Fibroblast of skin of back (primary cell): ENCODE results near the gene KCNK1.
"Not testable (repeated sequence)": the region's sequence is repeated elsewhere in the genome, so short reads cannot be mapped to it uniquely, and the experiment has no call there.

Experiments used
- DNase-seq: peaks from one replicate; pipeline ENCODE4 v3.0.0-alpha.2; 2013

KCNK1 gene

DNA sequence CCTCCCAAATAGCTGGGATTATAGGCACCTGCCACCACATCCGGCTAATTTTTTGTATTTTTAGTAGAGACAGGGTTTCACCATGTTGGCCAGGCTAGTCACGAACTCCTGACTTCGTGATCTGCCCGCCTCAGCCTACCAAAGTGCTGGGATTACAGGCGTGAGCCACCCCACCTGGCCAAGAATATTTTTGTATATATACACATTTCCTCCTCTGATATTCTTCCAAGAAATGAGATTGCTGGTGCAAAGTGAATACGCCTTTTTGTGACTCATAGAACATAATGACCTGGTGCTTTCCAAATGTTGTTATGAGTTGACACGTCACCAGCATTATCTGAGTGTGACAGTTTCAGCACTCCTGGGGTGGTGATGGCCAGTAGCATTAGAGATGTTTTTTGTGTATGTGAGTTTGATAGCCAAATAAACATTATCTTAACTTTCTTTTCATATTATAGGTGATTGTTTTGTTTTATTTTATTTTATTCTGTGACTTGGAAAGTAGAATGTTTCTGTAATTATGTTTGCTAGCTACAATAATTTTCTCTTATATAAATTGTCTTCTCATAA, 54.9 kb downstream of the KCNK1 start:
- no peak for DNase-seq

DNA sequence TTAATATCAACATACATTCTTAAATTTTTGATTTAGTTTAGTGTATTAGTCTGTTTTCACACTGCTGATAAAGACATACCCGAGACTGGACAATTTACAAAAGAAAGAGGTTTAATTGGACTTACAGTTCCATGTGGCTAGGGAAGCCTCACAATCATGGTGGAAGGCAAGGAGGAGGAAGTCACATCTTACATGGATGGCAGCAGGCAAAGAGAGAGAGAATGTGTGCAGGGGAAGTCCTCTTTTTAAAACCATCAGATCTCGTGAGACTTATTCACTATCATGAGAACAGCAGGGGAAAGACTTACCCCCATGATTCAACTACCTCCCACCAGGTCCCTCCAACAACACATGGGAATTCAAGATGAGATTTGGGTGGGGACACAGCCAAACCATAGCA, 56.5 kb downstream of the KCNK1 start:
- DNase-seq = not testable (repeated sequence)

DNA sequence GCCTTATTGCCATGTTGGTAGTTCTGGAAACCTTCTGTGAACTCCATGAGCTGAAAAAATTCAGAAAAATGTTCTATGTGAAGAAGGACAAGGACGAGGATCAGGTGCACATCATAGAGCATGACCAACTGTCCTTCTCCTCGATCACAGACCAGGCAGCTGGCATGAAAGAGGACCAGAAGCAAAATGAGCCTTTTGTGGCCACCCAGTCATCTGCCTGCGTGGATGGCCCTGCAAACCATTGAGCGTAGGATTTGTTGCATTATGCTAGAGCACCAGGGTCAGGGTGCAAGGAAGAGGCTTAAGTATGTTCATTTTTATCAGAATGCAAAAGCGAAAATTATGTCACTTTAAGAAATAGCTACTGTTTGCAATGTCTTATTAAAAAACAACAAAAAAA, 57.4 kb downstream of the KCNK1 start:
- no peak for DNase-seq

DNA sequence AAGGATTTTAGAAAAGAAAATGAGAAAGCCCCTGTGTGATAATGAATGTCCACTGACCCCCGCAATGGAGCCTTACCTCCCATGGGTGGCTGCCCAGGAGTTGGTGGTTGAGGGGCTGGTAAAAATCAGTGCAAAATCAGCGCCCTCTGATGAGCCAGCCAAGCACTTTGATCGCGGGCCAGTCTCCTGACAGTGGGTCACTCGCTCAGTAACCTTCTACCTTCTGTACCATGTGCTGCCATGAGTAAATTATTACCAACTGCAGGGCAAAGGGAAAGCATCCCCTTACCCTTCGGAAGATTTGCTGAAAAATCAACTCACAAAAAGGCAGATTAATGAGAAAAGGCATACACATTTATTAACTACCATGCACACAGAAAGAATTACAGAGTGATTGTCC, 58.8 kb downstream of the KCNK1 start:
- DNase-seq = no peak

DNA sequence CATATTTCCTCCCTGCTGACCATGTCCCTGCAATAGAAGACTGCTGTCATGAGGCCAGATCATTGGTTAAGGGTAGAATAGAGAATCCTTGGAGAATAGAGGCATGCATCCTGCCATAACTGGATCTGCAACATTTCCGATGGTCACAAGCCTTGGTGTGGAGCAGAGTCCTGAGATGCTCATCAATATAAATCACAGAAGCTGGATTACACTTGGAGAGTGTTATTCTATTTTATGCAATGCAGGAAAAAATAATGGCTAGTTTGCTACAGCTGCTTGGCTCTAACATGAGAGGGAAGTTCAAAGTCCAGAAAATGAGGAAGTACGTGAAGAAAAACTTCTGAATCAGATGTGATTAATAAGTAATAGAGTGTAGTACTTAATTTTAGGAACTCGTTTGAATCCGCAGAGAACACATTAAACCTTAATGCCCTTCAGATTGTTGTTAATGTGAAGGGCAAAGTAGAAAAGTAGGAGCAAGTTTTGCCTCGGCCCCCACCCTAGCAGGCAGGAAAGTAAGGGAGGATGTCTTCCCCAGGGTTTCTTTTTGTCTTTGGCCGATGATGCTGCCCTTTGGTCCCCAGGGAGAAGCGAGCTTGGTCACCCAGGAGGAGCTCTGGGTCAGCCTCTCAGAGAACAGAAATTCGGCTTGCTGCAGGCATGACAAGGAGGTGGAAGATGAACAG, 59.5 kb downstream of the KCNK1 start:
- DNase-seq = no peak

DNA sequence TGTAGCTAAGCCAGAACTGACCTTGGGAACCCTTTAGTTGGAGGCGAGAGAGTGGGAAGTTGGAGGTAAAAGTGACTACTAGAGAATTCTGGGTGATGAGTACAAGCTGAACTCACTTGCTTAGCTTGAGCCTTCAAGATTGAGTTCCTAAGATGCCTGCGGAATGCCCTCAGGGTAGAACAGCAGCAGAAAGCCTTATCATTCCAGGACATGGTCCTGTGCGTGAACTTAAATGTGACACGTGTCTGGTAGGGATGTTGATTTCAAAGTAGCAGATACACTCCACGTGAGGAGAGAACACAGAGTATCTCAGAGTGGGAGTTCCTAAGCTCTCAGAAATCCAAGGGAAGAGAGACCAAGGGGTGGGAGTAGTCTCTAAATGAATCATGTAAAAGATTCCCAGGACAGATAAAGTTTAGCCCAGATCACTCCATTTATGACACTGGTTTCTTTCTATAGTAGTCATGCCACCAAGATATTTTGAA, 60.1 kb downstream of the KCNK1 start:
- DNase-seq = no peak

DNA sequence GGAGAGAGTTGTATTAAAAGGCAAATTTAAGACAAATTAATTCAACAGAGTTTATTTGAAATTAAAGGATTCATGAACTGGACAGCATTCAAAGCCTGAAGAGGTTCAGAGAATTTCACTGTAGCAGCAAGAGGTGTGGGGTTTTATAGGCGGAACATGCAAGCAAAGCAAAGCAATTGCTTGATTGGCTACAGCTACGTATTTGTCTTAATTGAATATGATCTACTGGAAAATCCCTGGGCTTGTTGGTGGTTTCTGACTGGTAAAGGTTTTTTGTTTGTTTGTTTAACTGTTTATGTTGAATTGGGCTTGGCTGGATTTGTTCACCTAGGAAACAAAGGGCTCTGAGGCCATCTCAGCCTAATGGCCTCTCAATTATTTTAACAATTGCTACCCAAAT, 61.5 kb downstream of the KCNK1 start:
- DNase-seq = no peak

DNA sequence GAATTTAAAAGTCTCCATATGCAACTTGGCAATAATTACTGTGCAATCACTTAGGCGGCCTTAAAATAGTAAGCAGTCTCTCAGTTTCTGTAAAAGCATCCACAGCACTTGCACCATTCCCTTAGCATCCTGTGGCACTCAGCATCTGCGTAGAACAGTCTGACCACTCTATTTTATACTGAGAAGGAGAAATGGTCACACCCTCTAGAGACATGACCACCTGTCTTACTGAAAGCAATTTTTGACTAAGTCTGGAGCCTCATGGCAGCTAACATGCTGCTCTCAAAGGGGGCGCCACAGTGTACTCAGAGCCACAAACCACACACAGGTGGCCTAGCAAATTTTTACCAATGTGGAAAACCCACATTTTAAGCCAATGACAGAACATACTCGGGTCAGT, 62.0 kb downstream of the KCNK1 start:
- DNase-seq = no peak

DNA sequence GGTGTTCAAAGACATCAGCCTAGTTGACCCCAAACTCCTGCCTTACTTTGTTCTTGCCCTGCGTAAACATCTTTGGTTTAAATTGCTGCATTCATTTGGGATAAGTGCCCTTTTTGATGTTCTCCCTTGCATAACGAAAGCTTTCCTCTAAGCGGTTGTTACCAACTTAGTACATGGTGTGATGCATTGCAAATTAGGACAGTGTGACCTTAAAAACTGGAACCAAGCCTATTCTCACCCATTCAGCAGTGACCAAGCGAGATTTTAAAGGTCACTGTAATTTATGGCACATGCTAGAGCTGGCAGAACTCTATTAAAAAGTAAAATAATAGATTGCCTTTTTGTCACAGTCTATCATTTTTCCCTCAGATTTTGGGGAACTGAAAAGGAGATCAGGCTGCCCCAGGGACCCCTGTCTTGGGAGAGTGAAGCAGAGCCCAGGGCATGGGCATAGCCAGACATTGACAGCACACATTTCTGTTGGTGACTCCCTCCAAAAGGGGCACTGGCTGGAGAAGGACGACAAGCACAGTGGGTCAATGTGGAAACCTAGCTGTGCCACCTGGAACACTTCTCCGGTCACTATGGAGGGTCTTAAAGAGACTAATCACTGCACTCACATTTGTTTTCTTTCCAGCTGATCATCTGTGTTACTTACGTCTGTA, 63.9 kb downstream of the KCNK1 start:
- no peak for DNase-seq

DNA sequence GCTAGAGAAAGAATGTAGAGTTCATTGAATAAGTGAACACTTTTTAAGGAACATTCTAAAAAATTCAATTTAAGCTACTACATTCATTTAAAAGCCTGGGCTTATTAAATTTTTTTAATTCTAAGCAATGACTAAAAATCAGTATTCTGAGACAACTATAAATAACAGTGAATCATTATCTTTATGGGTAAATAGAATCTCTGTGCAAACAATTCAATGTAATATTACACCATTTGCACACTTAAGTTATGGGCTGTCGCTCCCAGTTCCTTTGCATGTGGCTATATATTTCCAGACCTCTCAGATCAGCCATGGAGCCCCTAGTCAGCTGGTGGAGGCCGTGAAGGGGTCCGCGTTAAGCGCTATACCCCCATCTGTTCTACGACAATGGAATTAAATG, 65.1 kb downstream of the KCNK1 start:
- no peak for DNase-seq

DNA sequence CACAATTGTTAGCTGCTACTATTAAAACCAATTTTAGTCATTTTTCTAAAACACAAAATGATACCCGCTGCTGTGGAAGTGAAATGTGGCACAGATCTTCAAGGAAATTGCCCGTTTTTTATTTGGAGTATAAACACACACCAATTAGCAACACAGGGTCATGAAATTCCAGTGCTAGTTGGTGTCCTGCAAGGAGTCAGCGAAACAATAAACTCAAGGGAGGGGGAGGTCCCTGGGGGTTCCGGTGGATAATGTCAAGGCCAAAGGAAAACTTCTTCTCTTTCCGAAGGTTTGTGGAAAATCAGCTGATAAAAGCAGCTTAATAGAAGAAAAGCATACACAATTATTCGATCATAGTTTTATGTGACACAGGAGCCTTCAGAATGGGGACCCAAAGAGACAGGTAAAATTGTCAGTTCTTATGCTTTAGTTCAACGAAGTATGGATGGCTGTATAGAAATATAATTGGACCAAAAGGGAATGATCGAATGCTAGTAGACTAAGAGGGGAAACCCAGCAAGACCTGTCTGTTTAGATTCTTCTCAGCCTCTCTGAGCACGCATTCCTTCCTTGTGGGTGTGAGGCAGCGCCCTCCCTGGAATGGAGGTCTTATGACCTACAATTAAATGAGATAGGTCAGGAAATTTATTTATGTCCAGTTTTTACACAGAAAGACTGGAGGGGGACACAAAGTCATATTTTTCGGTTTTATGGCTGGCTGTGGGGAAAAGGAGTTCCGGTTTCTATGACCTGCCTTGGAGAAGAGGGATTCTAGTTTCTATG, 65.9 kb downstream of the KCNK1 start:
- DNase-seq = no peak

DNA sequence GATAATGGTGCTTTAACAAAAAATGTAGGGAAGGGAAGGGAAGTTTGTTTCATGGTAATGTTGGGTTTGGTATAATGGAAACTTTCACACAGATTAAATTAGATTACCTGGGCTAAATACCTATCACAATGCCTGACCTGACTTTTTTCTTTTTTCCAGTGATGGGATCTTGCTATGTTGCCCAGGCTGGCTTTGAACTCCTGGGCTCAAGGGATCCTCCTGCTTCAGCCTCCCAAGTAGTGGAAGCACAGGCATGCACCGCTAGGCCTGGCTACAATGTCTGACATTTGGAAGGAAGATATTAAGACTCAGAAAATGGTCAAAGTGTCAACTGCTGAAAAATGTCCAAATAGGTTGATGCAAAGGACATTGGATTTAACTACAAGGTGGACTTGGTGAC, 67.4 kb downstream of the KCNK1 start:
- no peak for DNase-seq

DNA sequence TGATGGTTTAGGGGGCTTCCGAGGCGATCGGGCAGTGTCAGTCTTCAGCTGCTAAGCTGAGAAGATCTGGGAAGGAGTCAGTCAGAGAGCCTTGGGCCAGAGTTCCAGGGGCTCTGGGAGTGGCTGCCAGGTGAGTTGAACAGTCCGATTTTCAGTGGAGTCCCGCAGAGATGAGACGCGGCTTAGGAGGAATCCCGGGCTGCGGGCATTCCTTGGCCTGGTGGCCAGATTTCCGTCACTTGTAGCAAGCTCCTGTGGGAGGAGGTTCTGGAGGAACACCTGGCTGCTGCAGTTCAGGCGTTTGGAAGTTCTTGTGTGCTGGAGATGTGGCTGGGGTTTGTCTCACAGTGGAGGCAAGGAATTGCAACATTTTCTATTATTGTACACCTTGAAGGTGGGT, 72.7 kb downstream of the KCNK1 start:
- DNase-seq = not testable (repeated sequence)

DNA sequence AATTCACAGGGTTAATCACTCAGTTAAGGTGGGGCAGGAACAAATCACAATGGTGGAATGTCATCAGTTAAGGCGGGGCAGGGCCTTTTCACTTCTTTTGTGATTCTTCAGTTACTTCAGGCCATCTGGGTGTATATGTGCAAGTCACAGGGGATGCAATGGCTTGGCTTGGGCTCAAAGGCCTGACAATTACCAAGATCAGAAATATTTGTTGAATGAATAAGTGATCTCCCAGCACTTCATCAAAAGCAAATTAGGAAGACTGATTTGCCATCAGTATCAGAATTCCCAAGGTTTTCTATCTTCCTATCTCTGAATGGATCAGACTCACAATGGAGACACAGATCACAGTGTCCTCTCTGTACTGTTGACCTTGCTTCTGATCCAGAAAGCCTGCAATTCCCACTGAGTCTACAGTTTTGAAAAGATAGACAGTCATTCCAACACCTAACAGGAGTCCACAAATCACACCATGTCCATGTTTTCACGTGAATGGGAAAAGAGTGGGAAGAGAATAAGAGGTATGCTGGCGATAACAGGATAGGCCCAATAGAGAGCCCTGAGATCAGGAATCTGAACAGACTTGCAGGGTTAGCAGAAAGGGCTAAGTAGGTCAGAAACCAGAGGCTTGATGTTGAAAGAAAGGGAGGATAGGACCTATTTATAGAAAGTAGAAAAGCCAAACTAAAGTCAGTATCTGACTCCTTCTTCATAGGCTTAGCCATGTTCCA, 75.3 kb downstream of the KCNK1 start:
- DNase-seq = no peak

DNA sequence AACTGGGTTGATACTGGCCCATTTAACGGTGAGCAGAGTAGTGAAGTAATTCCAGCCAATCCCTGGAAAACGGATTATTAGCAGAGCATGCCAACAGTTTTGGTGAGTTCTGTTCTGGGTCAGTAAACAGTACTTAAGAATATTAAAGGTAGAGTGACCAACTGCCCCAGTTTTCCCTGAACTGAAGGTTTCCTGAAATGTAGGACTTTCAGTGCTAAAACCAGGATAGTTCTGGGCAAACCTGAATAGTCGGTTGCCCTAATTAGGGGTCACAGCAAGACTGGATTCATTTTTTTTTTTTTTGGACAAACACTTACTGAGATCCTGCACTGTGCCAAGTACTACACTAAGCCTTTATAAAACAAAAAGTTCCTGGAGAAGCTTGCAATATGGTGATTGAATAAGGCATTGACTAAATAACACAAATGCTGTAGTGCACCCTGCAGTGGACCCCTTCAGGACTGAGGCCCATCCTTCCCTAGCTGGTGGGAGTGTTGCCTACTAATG, 75.9 kb downstream of the KCNK1 start:
- DNase-seq = no peak

DNA sequence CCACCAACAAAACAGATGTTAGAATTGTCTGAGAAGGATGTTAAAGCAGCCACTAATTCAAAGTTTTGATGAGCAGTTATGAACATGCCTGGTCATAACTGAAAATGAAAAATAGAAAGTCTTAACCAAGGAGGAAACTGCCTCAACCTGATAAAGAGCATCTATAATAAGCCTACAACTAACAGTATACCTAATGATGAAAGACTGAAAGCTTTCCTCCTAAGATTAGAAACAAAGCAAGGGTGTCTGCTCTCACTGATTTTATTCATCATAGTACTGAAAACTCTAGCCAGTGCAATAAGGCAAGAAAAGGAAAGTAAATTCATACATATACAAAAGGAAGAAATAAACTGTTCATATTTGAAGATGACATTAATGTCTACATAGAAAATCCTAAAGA, 82.0 kb downstream of the KCNK1 start:
- no peak for DNase-seq

DNA sequence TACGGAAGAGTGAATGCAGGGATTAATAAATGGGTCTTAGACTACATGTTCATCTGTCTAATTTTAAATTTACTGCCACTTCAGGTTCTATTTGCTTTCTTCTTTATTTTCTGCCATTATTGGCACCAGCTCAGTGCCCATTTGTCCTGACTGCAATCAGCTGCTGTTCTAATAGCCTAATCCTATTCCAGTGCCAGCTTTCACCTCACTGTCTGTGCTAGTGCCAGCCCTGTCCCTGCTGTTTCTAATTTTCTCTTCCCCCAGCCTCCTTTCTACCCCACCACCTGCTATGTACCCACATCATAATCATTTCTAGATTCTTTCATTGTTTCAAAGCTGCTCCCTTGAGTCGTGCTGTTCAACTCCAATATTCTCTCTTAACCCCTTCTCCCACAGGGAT, 86.4 kb downstream of the KCNK1 start:
- DNase-seq = no peak

DNA sequence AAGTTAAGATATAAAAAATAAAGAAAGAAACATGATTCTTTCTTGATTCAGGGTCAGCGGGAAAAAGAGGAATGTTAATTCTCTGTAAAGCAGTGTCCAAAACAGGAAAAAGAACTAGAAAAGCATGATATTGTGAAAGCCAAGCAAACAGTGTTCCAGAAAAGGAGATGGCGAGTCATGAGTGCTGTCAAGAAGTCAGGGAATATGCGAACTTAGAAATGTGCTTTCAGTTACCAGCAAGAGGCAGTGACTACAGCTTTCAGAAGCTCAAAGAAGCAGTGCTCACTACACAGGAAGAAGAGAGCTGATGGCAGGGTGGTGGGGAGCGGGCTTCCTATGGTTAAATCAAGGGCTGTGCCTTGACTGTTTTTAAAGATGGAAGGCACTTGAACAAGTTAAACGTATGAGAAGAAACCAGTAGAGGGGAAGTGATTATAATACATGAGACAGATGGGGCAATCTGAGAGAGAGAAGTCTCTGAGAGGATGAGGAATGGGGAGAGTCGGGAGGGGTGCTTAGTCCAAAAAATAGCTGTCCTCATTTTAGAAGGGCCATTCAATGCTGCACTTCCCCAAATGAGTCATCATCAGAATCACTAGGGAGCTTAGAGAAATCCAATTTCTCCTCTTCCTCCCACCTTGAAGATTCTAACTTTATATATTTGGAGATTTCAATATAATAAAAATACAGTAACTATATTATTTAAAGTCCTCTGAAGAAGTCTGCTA, 90.4 kb downstream of the KCNK1 start:
- no peak for DNase-seq

DNA sequence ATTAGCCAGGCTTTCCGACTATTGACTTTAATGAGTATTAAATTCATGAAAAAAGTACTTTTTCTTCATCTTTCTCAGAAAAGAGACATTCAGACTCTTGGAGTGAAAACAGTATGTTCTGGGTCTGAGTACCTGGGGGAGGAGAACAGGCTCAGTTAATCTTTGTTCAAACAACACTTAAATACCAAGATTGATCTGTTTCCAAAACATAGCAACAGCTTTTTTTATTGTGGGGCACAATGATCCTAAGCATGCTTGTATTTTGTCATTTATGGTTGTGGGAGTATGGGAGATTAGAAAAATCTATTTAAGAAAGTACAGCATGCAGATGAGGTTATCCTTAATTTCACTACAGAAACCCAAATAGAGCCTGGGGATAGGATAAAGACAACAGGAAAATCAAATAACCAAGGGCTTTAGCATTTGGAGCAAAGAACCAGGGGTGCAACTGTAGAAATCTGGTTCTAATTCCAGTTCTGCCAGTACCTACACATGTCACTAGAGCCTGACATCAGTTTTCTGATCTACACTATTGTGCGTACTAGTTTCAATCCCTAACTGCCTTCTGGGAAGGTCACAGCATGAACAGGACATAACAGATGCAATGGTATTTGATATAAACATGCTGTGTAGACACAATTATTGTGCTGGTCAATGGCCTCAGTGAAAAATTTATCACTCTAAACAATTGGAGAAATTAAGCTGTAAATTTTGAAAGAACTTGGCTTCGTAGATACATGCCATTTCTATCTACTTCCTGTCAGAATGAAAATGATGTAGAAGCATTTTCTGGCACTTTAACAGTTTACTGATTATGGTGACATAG, 91.2 kb downstream of the KCNK1 start:
- DNase-seq = no peak

DNA sequence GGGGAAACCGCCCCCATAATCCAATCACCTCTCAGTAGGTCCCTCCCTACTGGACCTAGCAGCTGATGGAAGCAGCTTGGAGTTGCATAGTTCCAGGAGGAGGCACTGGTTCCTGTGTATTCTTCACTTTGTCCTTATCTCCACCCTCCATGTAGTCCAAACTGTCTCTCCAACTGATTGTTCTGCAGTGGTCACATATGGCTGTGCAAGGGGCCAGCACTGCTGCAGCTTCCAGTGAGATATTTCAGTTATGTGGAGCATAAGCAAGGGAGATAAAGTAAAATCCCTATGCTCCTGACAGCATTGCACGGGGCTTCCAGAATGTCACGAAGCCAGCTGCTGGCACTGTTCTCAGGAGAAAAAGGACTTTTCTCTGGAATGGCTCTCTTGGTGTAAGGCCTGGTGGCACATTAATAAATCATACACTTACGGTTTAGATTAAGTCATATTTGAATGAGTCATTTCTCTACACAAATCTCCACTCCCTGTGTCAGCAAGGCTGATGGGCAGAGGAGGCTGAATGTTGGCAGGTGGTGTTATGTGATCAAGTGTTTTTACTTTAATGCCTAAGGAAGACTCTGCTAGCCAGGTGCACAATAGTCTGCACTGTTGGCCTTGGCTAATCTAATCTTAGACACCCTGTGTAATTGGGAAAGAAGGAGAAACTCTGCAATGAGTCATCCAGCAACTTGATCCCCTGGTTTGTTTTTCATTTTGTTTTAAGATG, 93.4 kb downstream of the KCNK1 start:
- peak; percentile 9 for DNase-seq
